PC-9 (cell line): ENCODE data around the gene SEC14L6. TPM values are rescaled to one million over a fixed set of nuclear protein-coding genes. Genes with fewer than 3 reads are reported as not detected.
"Not testable (repeated sequence)": the region's sequence is repeated elsewhere in the genome, so short reads cannot be mapped to it uniquely, and the experiment has no call there.

Source experiments
- BruUV-seq: library from RNA; stranded (reverse); fragments of 400-500 nt; replicated peaks from 2 replicates; lab custom pipeline; 2021; lab: Mats Ljungman, UMichigan
- CTCF ChIA-PET: fragments of 300-600 bp; sonication (Branson Sonifier 250); formaldehyde crosslinking; loops from one replicate; lab custom pipeline; 2022; ENCODE audit warnings: antibody characterized with exemption; lab: Charles Lee
- POLR2A ChIA-PET: fragments of 300-600 bp; sonication (Branson Sonifier 250); formaldehyde crosslinking; loops from one replicate; lab custom pipeline; 2022; ENCODE audit warnings: antibody characterized with exemption; ENCODE audit not compliant: unreplicated experiment; lab: Charles Lee
- DNase-seq, 2 experiments: peaks; one replicate each; pipeline versions ENCODE4 v3.0.0 to v3.0.0-alpha.2; 2015 to 2022; ENCODE audit warnings: mixed read lengths in 1 of 2
- H2AFZ ChIP-seq: fragments of 200-600 bp; sonication (generic); 2 replicates; pipeline ENCODE4 v1.8.1; 2017; ENCODE audit warnings: antibody characterized with exemption
- H3F3A ChIP-seq: fragments of 200-600 bp; sonication (generic); 2 replicates; pipeline ENCODE4 v1.8.1; 2017; ENCODE audit warnings: antibody characterized with exemption, mild to moderate bottlenecking, low read depth; ENCODE audit not compliant: insufficient read depth
- H3K27ac ChIP-seq: fragments of 200-600 bp; sonication (generic); 2 replicates; pipeline ENCODE4 v1.6.1; 2016; ENCODE audit warnings: mixed run types
- H3K27me3 ChIP-seq: fragments of 200-600 bp; sonication (generic); 2 replicates; pipeline ENCODE4 v1.6.1; 2016; ENCODE audit warnings: low read depth, mixed run types; ENCODE audit not compliant: insufficient read depth
- H3K36me3 ChIP-seq: fragments of 200-600 bp; sonication (generic); 2 replicates; pipeline ENCODE4 v1.6.1; 2016; ENCODE audit warnings: low read depth, mixed run types
- H3K4me1 ChIP-seq: fragments of 200-600 bp; sonication (generic); replicated peaks from 2 replicates; pipeline ENCODE4 v1.6.1; 2016; ENCODE audit warnings: mixed run types; ENCODE audit not compliant: insufficient read depth
- H3K4me2 ChIP-seq: fragments of 200-600 bp; sonication (generic); 2 replicates; pipeline ENCODE4 v1.6.1; 2017; ENCODE audit warnings: mixed run types
- H3K4me3 ChIP-seq: fragments of 200-600 bp; sonication (generic); 2 replicates; pipeline ENCODE4 v1.6.1; 2016; ENCODE audit warnings: mixed run types
- H3K79me2 ChIP-seq: fragments of 200-600 bp; sonication (generic); 2 replicates; pipeline ENCODE4 v1.6.1; 2017; ENCODE audit warnings: low read depth, mixed run types
- H3K9me2 ChIP-seq: fragments of 200-600 bp; sonication (generic); 2 replicates; pipeline ENCODE4 v1.8.1; 2017; ENCODE audit warnings: mild to moderate bottlenecking; ENCODE audit not compliant: insufficient read depth
- H3K9me3 ChIP-seq: fragments of 200-600 bp; sonication (generic); 2 replicates; pipeline ENCODE4 v1.8.1; 2016; ENCODE audit warnings: low read depth; ENCODE audit not compliant: insufficient read depth
- H4K20me1 ChIP-seq: fragments of 200-600 bp; sonication (generic); 2 replicates; pipeline ENCODE4 v1.8.1; 2017; ENCODE audit not compliant: insufficient read depth
- EZH2 ChIP-seq: fragments of 200-600 bp; sonication (generic); IDR thresholded peaks from 2 replicates; pipeline ENCODE4 v1.8.0; 2017; ENCODE audit warnings: antibody characterized with exemption, low read depth
- intact Hi-C: fragments of 100-400 bp; cut with micrococcal nuclease; formaldehyde crosslinking; loops from one replicate; pipeline ENCODE4 v1.10.0; 2022; ENCODE audit not compliant: unreplicated experiment
- total RNA-seq: library from RNA; stranded (reverse); gene quantifications from 2 replicates; pipeline ENCODE4 v1.2.3, GENCODE V29; 2021
- TF ChIP-seq, protein P1 (sequence below): fragments of 200-600 bp; sonication (generic); conservative IDR thresholded peaks from 2 replicates; pipeline ENCODE4 v1.6.1; 2017; ENCODE audit warnings: mixed run types, antibody characterized with exemption, mild to moderate bottlenecking, moderate library complexity

SEC14L6 gene
- total RNA-seq, 1 experiment from 2014 or later, result 0.31 TPM

DNA sequence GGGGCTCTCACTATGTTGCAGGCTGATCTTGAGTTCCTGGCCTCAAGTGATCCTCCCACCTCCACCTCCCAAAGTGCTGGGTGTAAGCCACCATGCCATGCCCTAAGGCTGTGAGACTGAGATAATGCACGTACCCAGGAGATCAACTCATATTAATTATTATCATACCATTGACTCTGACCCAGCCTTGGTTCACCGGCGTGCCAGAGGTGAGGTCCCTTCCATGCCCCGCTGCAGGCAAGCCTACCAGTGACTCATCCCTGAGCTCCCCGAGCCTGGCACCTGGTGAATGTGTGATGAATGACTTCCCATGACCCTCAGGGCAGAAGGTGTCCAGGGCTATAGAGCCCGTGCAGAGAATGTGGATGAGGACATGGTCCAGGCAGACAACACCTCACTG lies 15.8 kb upstream of the SEC14L6 start:
- POLR2A ChIA-PET, result interaction anchor here (0.6 kb wide), 2 partner anchors 140 to 372 kb away, joined by 3 to 4 read pairs; no protein-coding TSS in a partner anchor

GRCh38 chr22:30561402-30562189 lies 15.1 kb upstream of the SEC14L6 start:
- Histone ChIP-seq H3K4me1 (peaks cover 20% of the 10 kb centered on the region), H3K27me3 (no peaks in the 10 kb centered on the region), H3K9me2 (no peaks in the 10 kb centered on the region), H3K9me3 (no peaks in the 10 kb centered on the region), H4K20me1 (no peaks in the 10 kb centered on the region), H3K27ac (peak overlapping the region; percentile 7; the same call in 1 of the 2 replicates), H3K4me3 (no peak overlapping the region), H3K79me2 (no peaks in the 10 kb centered on the region), H3K36me3 (no peaks in the 10 kb centered on the region), H2AFZ (no peak overlapping the region), H3K4me2 (peak overlapping the region; percentile 20), H3F3A (peaks cover 17% of the 10 kb centered on the region; the same call in 1 of the 2 replicates)
- intact Hi-C loops, result no loop called here
- peak in 1 of 2 experiments; percentile 42 for DNase-seq
- no TSS peak for BruUV-seq
- ChIA-PET CTCF (interaction anchor here (0.5 to 0.7 kb wide), 3 partner anchors 48 to 361 kb away, joined by 6 to 14 read pairs (median 10); no protein-coding TSS in a partner anchor), POLR2A (interaction anchor here (0.6 kb wide), 1 partner anchor 373 kb away, joined by 3 read pairs; no protein-coding TSS in a partner anchor)
- TF ChIP-seq EZH2, result no peak
- TF ChIP-seq, protein P1, sequence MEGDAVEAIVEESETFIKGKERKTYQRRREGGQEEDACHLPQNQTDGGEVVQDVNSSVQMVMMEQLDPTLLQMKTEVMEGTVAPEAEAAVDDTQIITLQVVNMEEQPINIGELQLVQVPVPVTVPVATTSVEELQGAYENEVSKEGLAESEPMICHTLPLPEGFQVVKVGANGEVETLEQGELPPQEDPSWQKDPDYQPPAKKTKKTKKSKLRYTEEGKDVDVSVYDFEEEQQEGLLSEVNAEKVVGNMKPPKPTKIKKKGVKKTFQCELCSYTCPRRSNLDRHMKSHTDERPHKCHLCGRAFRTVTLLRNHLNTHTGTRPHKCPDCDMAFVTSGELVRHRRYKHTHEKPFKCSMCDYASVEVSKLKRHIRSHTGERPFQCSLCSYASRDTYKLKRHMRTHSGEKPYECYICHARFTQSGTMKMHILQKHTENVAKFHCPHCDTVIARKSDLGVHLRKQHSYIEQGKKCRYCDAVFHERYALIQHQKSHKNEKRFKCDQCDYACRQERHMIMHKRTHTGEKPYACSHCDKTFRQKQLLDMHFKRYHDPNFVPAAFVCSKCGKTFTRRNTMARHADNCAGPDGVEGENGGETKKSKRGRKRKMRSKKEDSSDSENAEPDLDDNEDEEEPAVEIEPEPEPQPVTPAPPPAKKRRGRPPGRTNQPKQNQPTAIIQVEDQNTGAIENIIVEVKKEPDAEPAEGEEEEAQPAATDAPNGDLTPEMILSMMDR, result no peak

More for the DNA sequence above, 15.8 kb upstream of the SEC14L6 start:
- H3K9me2 ChIP-seq, result no peaks in the 10 kb centered on the region
- peaks cover 17% of the 10 kb centered on the region; the same call in 1 of the 2 replicates for H3F3A ChIP-seq
- H3K27me3 ChIP-seq, result no peaks in the 10 kb centered on the region
- intact Hi-C loops, result no loop called here
- H3K79me2 ChIP-seq, result no peaks in the 10 kb centered on the region
- no peaks in the 10 kb centered on the region for H3K36me3 ChIP-seq
- H3K4me1 ChIP-seq, result peaks cover 20% of the 10 kb centered on the region
- peak overlapping the region; percentile 7; the same call in 1 of the 2 replicates for H3K27ac ChIP-seq
- no peaks in the 10 kb centered on the region for H3K9me3 ChIP-seq
- H3K4me2 ChIP-seq, result peak overlapping the region; percentile 20
- CTCF ChIA-PET, result interaction anchor here (0.5 to 0.7 kb wide), 3 partner anchors 47 to 361 kb away, joined by 3 to 10 read pairs (median 6); no protein-coding TSS in a partner anchor
- DNase-seq, result peak; percentile 89 to 97
- no peaks in the 10 kb centered on the region for H4K20me1 ChIP-seq
- H2AFZ ChIP-seq, result no peak overlapping the region
- TF ChIP-seq, protein P1, result no peak
- no peak for TF ChIP-seq EZH2
- no peak overlapping the region for H3K4me3 ChIP-seq
- no TSS peak for BruUV-seq

DNA sequence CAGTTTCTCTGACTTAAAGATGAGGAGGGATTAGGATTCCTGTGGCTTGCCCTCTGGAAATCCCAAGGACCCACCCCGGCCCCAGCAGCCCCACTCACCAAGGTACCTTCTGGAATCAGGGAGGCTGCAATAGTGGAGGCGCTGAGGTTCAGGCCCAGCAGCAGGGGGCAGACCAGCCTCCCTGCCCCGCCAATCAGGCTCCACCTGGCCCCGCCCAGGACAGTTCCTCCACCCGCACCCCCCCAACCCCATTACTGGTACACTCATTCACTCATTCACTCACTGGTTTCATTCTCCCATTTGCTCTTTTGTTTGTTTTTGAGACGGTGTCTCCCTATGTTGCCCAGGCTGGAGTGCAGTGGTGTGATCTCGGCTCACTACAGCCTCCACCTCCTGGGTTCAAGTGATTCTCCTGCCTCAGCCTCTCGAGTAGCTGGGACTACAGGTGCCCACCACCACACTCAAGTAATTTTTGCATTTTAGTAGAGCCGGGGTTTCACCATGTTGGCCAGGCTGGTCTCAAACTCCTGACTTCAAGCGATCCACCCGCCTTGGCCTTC lies 14.2 kb upstream of the SEC14L6 start:
- H3K4me2 ChIP-seq, H3K79me2 ChIP-seq, H3K27me3 ChIP-seq, H3K9me2 ChIP-seq, H4K20me1 ChIP-seq, H3K9me3 ChIP-seq, BruUV-seq, H2AFZ ChIP-seq, intact Hi-C loops, DNase-seq, H3K27ac ChIP-seq, POLR2A ChIA-PET, H3K36me3 ChIP-seq, H3K4me3 ChIP-seq: not testable (repeated sequence)
- peaks cover 20% of the 10 kb centered on the region; the same call in 1 of the 2 replicates for H3F3A ChIP-seq
- H3K4me1 ChIP-seq, result peaks cover 20% of the 10 kb centered on the region
- CTCF ChIA-PET, result interaction anchor here (0.7 kb wide), 1 partner anchor 68 kb away, joined by 14 read pairs; no protein-coding TSS in a partner anchor
